Esophagus muscularis mucosa (tissue), 4 donors: ENCODE results near the gene NAP1L5. TPM values are rescaled to one million over a fixed set of nuclear protein-coding genes. Genes with fewer than 3 reads are reported as not detected.

Source experiments
- DNase-seq: peaks from one replicate; pipeline ENCODE4 v3.0.0-alpha.2; 2017; ENCODE audit errors: extremely low spot score
- H3K27ac ChIP-seq, 4 donors: fragments of 200-600 bp; sonication (generic); replicated peaks in 1 of 4; 1 replicate in 3 of 4; 2 replicates in 1 of 4; pipeline ENCODE4 v1.5.1; 2016 to 2019; ENCODE audit warnings: mild to moderate bottlenecking in 1 of 4
- H3K27me3 ChIP-seq, 4 donors: fragments of 200-600 bp; sonication (generic); one replicate each; pipeline versions ENCODE4 v1.5.1 to v1.6.0; 2016 to 2019
- H3K36me3 ChIP-seq, 4 donors: fragments of 200-600 bp; sonication (generic); one replicate each; pipeline ENCODE4 v1.5.1; 2016 to 2019
- H3K4me1 ChIP-seq, 4 donors: fragments of 200-600 bp; sonication (generic); one replicate each; pipeline ENCODE4 v1.5.1; 2016 to 2019
- H3K4me3 ChIP-seq, 4 donors: fragments of 200-600 bp; sonication (generic); 1 replicate in 2 of 4; 2 replicates in 2 of 4; pipeline ENCODE4 v1.5.1; 2016 to 2019; ENCODE audit warnings: mild to moderate bottlenecking in 4 of 4, moderate library complexity in 1 of 4
- H3K9me3 ChIP-seq, 4 donors: fragments of 200-600 bp; sonication (generic); 1 replicate in 3 of 4; 2 replicates in 1 of 4; pipeline ENCODE4 v1.5.1; 2016 to 2019
- CTCF ChIP-seq, 3 experiments: fragments of 200-600 bp in 2 of 3; fragments of 450-650 bp in 1 of 3; sonication (generic) in 2 of 3; IDR thresholded peaks; one replicate each; pipeline ENCODE4 v1.5.1; 2017 to 2019; ENCODE audit warnings: antibody characterized with exemption in 3 of 3, mild to moderate bottlenecking in 2 of 3, moderate library complexity in 1 of 3
- EP300 ChIP-seq: sonication (generic); formaldehyde crosslinking; IDR thresholded peaks from one replicate; pipeline ENCODE4 v1.6.1; 2017; ENCODE audit warnings: antibody characterized with exemption
- POLR2A ChIP-seq: fragments of 450-650 bp; IDR thresholded peaks from one replicate; pipeline ENCODE4 v1.6.1; 2017; ENCODE audit warnings: antibody characterized with exemption, moderate library complexity, mild to moderate bottlenecking, low read depth
- POLR2AphosphoS5 ChIP-seq, 2 donors: sonication (generic); formaldehyde crosslinking; IDR thresholded peaks; one replicate each; pipeline ENCODE4 v1.6.1; 2017; ENCODE audit warnings: antibody characterized with exemption in 2 of 2
- WGBS: methylation state at CpG from one replicate; pipeline ENCODE4 v1.1.5; 2018; 5-methylcytosine and 5-hydroxymethylcytosine counted together
- intact Hi-C: fragments of 100-400 bp; cut with DNase I; formaldehyde crosslinking; loops from one replicate; pipeline ENCODE4 v1.15.1; 2023
- total RNA-seq, 4 donors: library from RNA; depleted of rRNA; stranded (reverse); fragments of >200 nt; gene quantifications; one replicate each; pipeline versions ENCODE4 v1.1.0 to v1.2.1, GENCODE V29; 2016

Gene NAP1L5
- total RNA-seq, 4 donors from 2014 or later: 5.7 to 10.1 (median 7.8) TPM

GRCh38 chr4:88745175-88745574 is 47.5 kb upstream of the NAP1L5 start:
- DNase-seq: no peak
- intact Hi-C loops: no loop called here
- H3K27me3 ChIP-seq: no peaks in the 10 kb centered on the region
- TF ChIP-seq EP300: no peak
- TF ChIP-seq POLR2AphosphoS5 (IDR thresholded peaks at IDR 0.05): no peak
- TF ChIP-seq CTCF (IDR thresholded peaks at IDR 0.05): no peak
- no peak for TF ChIP-seq POLR2A
- H3K4me3 ChIP-seq: no peak overlapping the region
- 91% methylated on average over 1 of the region's 1 CpG for WGBS
- H3K36me3 ChIP-seq: peaks cover 18 to 42% (median 35%) of the 10 kb centered on the region in 4 donors
- H3K27ac ChIP-seq: peak overlapping the region in 3 of 4 donors; percentile 48 to 64 (median 64)
- peaks cover 23 to 37% (median 32%) of the 10 kb centered on the region in 4 donors for H3K4me1 ChIP-seq
- H3K9me3 ChIP-seq: no peaks in the 10 kb centered on the region

GRCh38 chr4:88744609-88745008 is 47.0 kb upstream of the NAP1L5 start:
- Histone ChIP-seq H3K27me3 (no peaks in the 10 kb centered on the region), H3K36me3 (peaks cover 13 to 36% (median 30%) of the 10 kb centered on the region in 4 donors), H3K9me3 (no peaks in the 10 kb centered on the region), H3K4me1 (peaks cover 23 to 41% (median 34%) of the 10 kb centered on the region in 4 donors), H3K4me3 (no peak overlapping the region), H3K27ac (peak overlapping the region in 1 of 4 donors; percentile 64)
- 88% methylated on average over 3 of the region's 3 CpGs for WGBS
- DNase-seq: no peak
- intact Hi-C loops: no loop called here
- TF ChIP-seq POLR2A: no peak

- intact Hi-C loops: no loop called here
- TF ChIP-seq CTCF (IDR thresholded peaks at IDR 0.05): no peak
- TF ChIP-seq EP300: no peak
- no peak for TF ChIP-seq POLR2A
- no peak for TF ChIP-seq POLR2AphosphoS5 (IDR thresholded peaks at IDR 0.05)
- WGBS: 85% methylated on average over 3 of the region's 3 CpGs
- DNase-seq: no peak
- H3K9me3 ChIP-seq: no peaks in the 10 kb centered on the region
- H3K36me3 ChIP-seq: peaks cover 6 to 31% (median 22%) of the 10 kb centered on the region in 4 donors
- no peak overlapping the region for H3K27ac ChIP-seq
- H3K4me3 ChIP-seq: no peak overlapping the region
- peaks cover 23 to 49% (median 38%) of the 10 kb centered on the region in 4 donors for H3K4me1 ChIP-seq
- H3K27me3 ChIP-seq: no peaks in the 10 kb centered on the region
Observed at GRCh38 chr4:88743696-88744095, 46.1 kb upstream of the NAP1L5 start.

GRCh38 chr4:88742561-88742960 is 44.9 kb upstream of the NAP1L5 start:
- Histone ChIP-seq H3K36me3 (peaks cover 0 to 29% (median 15%) of the 10 kb centered on the region in 4 donors), H3K4me3 (no peak overlapping the region), H3K27me3 (no peaks in the 10 kb centered on the region), H3K9me3 (no peaks in the 10 kb centered on the region), H3K27ac (no peak overlapping the region), H3K4me1 (peaks cover 23 to 60% (median 49%) of the 10 kb centered on the region in 4 donors)
- intact Hi-C loops: no loop called here
- TF ChIP-seq POLR2AphosphoS5 (IDR thresholded peaks at IDR 0.05) (no peak), EP300 (no peak), POLR2A (no peak), CTCF (IDR thresholded peaks at IDR 0.05) (no peak)
- 72% methylated on average over 2 of the region's 2 CpGs for WGBS
- no peak for DNase-seq

- Histone ChIP-seq H3K27me3 (no peaks in the 10 kb centered on the region), H3K4me3 (no peak overlapping the region), H3K4me1 (peaks cover 0 to 64% (median 52%) of the 10 kb centered on the region in 4 donors), H3K9me3 (no peaks in the 10 kb centered on the region), H3K27ac (peak overlapping the region; percentile 45 to 73 (median 66)), H3K36me3 (peaks cover 0 to 17% (median 8%) of the 10 kb centered on the region in 4 donors)
- TF ChIP-seq POLR2A (no peak), CTCF (IDR thresholded peaks at IDR 0.05) (no peak), POLR2AphosphoS5 (IDR thresholded peaks at IDR 0.05) (no peak), EP300 (no peak)
- DNase-seq: no peak
- intact Hi-C loops: no loop called here
- WGBS: 75% methylated on average over 4 of the region's 4 CpGs
Observed at GRCh38 chr4:88738180-88738579, 40.6 kb upstream of the NAP1L5 start.
